Measurements from ENCODE around the gene PDE11A. TPM values are rescaled to one million over a fixed set of nuclear protein-coding genes. Genes with fewer than 3 reads are reported as not detected.

PDE11A gene
- total RNA-seq, 1 experiment from 2014 or later, result 0.61 TPM

GRCh38 chr2:177759443-177759842 is 313.1 kb downstream of the PDE11A start:
- no peaks in the 10 kb centered on the region for H4K20me1 ChIP-seq (ENCODE audit: insufficient read depth)
- H3K27me3 ChIP-seq (ENCODE audit: insufficient read depth, low read length), result no peaks in the 10 kb centered on the region
- no peak overlapping the region for H3K4me3 ChIP-seq (replicated peaks in 1 of 2; ENCODE audit: low read depth in 1 of 2, low read length in 2 of 2)
- H3K4me1 ChIP-seq (ENCODE audit: control insufficient read depth in 1 of 2, insufficient read depth in 2 of 2, low read length in 2 of 2), result peaks cover 0 to 9% of the 10 kb centered on the region in 2 experiments; a peak in 2 of 4 replicates
- BruUV-seq (replicated peaks), result no TSS peak
- no peaks in the 10 kb centered on the region for H3K36me3 ChIP-seq (ENCODE audit: control insufficient read depth in 1 of 2, insufficient read depth in 2 of 2, low read length in 2 of 2)
- no peak overlapping the region for H3K9ac ChIP-seq (ENCODE audit: low read length)
- no peak for ATAC-seq
- no peaks in the 10 kb centered on the region for H3K9me2 ChIP-seq (ENCODE audit: insufficient read depth)
- CTCF ChIA-PET, result interaction anchor here (1.0 to 2.3 kb wide), 4 partner anchors 155 to 596 kb away, joined by 3 to 7 read pairs (median 5); no protein-coding TSS in a partner anchor
- H3K27ac ChIP-seq (ENCODE audit: low read depth, low read length), result no peak overlapping the region
- intact Hi-C loops (cut with micrococcal nuclease), result loop anchor here (1.0 to 5.0 kb wide), 3 partner anchors 424 to 1632 kb away; partner anchors contain the start of gene HOXD8
- no peak overlapping the region for H3K4me2 ChIP-seq (ENCODE audit: low read length)
- POLR2A ChIA-PET, result no interaction called here
- TF ChIP-seq, protein P1, sequence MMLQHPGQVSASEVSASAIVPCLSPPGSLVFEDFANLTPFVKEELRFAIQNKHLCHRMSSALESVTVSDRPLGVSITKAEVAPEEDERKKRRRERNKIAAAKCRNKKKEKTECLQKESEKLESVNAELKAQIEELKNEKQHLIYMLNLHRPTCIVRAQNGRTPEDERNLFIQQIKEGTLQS (IDR thresholded peaks at IDR 0.05), result no peak
- TF ChIP-seq SIN3A (IDR thresholded peaks at IDR 0.05; ENCODE audit: low read depth) (no peak), TCF7L2 (IDR thresholded peaks at IDR 0.05; ENCODE audit: borderline replicate concordance, extremely low read depth, insufficient read depth, insufficient read length) (no peak), EGR1 (IDR thresholded peaks at IDR 0.05; ENCODE audit: low read depth) (no peak), EZH2 (IDR thresholded peaks at IDR 0.05) (no peak)
- TF ChIP-seq, protein P2, sequence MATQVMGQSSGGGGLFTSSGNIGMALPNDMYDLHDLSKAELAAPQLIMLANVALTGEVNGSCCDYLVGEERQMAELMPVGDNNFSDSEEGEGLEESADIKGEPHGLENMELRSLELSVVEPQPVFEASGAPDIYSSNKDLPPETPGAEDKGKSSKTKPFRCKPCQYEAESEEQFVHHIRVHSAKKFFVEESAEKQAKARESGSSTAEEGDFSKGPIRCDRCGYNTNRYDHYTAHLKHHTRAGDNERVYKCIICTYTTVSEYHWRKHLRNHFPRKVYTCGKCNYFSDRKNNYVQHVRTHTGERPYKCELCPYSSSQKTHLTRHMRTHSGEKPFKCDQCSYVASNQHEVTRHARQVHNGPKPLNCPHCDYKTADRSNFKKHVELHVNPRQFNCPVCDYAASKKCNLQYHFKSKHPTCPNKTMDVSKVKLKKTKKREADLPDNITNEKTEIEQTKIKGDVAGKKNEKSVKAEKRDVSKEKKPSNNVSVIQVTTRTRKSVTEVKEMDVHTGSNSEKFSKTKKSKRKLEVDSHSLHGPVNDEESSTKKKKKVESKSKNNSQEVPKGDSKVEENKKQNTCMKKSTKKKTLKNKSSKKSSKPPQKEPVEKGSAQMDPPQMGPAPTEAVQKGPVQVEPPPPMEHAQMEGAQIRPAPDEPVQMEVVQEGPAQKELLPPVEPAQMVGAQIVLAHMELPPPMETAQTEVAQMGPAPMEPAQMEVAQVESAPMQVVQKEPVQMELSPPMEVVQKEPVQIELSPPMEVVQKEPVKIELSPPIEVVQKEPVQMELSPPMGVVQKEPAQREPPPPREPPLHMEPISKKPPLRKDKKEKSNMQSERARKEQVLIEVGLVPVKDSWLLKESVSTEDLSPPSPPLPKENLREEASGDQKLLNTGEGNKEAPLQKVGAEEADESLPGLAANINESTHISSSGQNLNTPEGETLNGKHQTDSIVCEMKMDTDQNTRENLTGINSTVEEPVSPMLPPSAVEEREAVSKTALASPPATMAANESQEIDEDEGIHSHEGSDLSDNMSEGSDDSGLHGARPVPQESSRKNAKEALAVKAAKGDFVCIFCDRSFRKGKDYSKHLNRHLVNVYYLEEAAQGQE (IDR thresholded peaks at IDR 0.05; ENCODE audit: low read depth), result no peak
- no peak for DNase-seq (ENCODE audit: low read depth, low spot score)
- no peaks in the 10 kb centered on the region for H3K9me3 ChIP-seq (ENCODE audit: control insufficient read depth in 1 of 2, insufficient read depth in 1 of 2, low read depth in 1 of 2, low read length in 2 of 2)
- RAD21 ChIA-PET (ENCODE audit: low non-redundant PET in 1 of 2, low total read pairs in 2 of 2, uncharacterized antibody in 2 of 2, unreplicated experiment in 2 of 2), result no interaction called here
- H3K79me2 ChIP-seq (ENCODE audit: insufficient read depth, low read length), result no peaks in the 10 kb centered on the region
- no peak overlapping the region for H2AFZ ChIP-seq (ENCODE audit: low read depth, low read length, poor library complexity, severe bottlenecking)
